Urinary bladder (tissue), 4 donors: ENCODE measurements around the gene MAGI3. TPM values are rescaled to one million over a fixed set of nuclear protein-coding genes. Genes with fewer than 3 reads are reported as not detected.
"Not testable (repeated sequence)": the region's sequence is repeated elsewhere in the genome, so short reads cannot be mapped to it uniquely, and the experiment has no call there.

Source experiments
- DNase-seq: peaks from one replicate; pipeline ENCODE4 v3.0.0-alpha.2; 2015; ENCODE audit errors: extremely low spot score
- H3K27ac ChIP-seq: one replicate; pipeline ENCODE4 v1.5.1; 2013; ENCODE audit warnings: low read depth, mild to moderate bottlenecking, moderate library complexity
- H3K36me3 ChIP-seq: one replicate; pipeline ENCODE4 v1.6.1; 2013; ENCODE audit warnings: mild to moderate bottlenecking, moderate library complexity; ENCODE audit not compliant: insufficient read depth
- H3K4me1 ChIP-seq: one replicate; pipeline ENCODE4 v1.6.1; 2013; ENCODE audit warnings: mild to moderate bottlenecking, moderate library complexity; ENCODE audit not compliant: insufficient read depth
- H3K4me3 ChIP-seq: one replicate; pipeline ENCODE4 v1.5.1; 2013; ENCODE audit warnings: low read depth, low read length
- WGBS: extraction: QIAGEN DNeasy Blood & Tissue Kit; methylation state at CpG from one replicate; pipeline ENCODE4 v1.1.7; 2013; 5-methylcytosine and 5-hydroxymethylcytosine counted together
- polyA plus RNA-seq: library from polyadenylated mRNA; stranded (reverse); fragments of 200-250 nt; gene quantifications from one replicate; pipeline ENCODE4 v1.2.3, GENCODE V29; 2013
- total RNA-seq: library from RNA; depleted of rRNA; stranded (reverse); fragments of >200 nt; gene quantifications from one replicate; pipeline ENCODE4 v1.2.3, GENCODE V29; 2014
- donor health status: healthy with polysubstance abuse.
- donor health status: healthy.

MAGI3 gene
- total and polyA plus RNA-seq, 2 donors, result 6.1 to 34.7 TPM

DNA sequence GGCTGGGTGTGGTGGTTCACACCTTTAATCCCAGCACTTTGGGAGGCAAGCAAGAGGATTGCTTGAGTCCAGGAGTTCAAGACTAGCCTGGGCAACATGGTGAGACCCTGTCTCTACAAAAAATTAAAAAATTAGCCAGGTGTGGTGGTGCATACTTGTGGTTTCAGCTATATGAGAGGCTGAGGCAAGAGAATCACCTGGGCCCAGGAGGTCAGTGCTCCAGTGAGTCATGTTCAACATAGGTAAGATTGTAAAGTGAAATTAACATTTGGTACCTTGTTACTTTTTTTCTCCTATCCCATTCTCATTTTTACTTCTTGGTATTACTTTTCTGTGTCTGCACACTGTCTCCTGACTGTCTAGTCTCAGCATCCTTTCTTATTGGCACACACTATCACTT is 19.0 kb downstream of the MAGI3 start:
- no peaks in the 10 kb centered on the region for H3K4me1 ChIP-seq
- no peak overlapping the region for H3K4me3 ChIP-seq
- DNase-seq, result no peak
- peaks cover 2% of the 10 kb centered on the region for H3K36me3 ChIP-seq
- H3K27ac ChIP-seq, result no peak overlapping the region

- 96% methylated on average over 4 of the region's 4 CpGs for WGBS
- not testable (repeated sequence) for H3K4me3 ChIP-seq, H3K27ac ChIP-seq, H3K4me1 ChIP-seq, H3K36me3 ChIP-seq, DNase-seq
Observed at GRCh38 chr1:113412020-113412419, 21.7 kb downstream of the MAGI3 start.

GRCh38 chr1:113415310-113416070 is 25.2 kb downstream of the MAGI3 start:
- Histone ChIP-seq H3K36me3 (no peaks in the 10 kb centered on the region), H3K27ac (peak overlapping the region; percentile 38), H3K4me1 (no peaks in the 10 kb centered on the region), H3K4me3 (no peak overlapping the region)
- no peak for DNase-seq
- 66% methylated on average over 6 of the region's 6 CpGs for whole genome bisulfite sequencing

- H3K36me3 ChIP-seq, H3K4me1 ChIP-seq, H3K4me3 ChIP-seq, H3K27ac ChIP-seq, DNase-seq: not testable (repeated sequence)
Observed at GRCh38 chr1:113416071-113416470, 25.8 kb downstream of the MAGI3 start.

- peak; percentile 10 for DNase-seq
- H3K4me1 ChIP-seq, result no peaks in the 10 kb centered on the region
- H3K4me3 ChIP-seq, result no peak overlapping the region
- no peak overlapping the region for H3K27ac ChIP-seq
- 80% methylated on average over 2 of the region's 2 CpGs for WGBS
- no peaks in the 10 kb centered on the region for H3K36me3 ChIP-seq
Observed at GRCh38 chr1:113416496-113416895, 26.2 kb downstream of the MAGI3 start.

DNA sequence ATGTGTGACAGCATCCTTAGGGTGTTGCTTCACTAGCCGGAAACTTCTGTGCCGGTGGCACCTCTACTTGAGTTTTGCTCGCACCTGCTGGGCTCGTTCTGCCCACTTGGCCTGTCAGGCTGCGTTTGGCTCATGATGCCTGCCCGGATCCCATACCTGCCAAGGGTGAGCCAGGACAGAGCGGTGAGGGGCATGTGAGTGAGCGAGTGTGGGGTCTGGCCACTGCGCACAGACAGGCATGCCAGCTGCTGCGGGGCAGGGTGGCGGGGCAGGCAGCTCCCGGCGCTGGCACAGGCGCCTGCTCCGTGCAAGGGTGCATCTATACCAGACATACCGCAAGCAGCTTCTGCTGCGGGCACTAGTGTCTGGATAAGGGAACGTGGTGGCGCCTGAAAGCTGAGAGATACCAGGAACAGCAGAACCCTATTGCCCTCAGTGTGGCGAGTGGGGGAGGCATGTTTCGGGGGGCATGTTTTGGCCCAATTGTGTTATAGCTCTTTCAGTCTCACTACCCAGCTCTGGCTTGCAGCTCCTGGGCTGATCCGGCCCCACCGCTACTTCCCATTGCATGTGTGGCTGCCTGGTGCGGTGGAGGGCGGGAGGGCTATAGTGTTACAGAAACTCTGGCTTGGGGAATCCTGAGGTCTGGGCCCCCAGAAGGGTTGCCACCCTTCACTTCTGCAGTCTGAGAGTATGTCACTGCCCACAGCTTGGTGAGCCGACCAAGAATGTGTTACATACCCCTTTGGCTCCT is 32.2 kb downstream of the MAGI3 start:
- 98% methylated on average over 26 of the region's 26 CpGs for WGBS

GRCh38 chr1:113423826-113424225 is 33.5 kb downstream of the MAGI3 start:
- DNase-seq, result no peak
- WGBS, result 96% methylated on average over 14 of the region's 14 CpGs

More for the DNA sequence above, 32.2 kb downstream of the MAGI3 start:
- Histone ChIP-seq H3K27ac (no peak overlapping the region), H3K36me3 (no peaks in the 10 kb centered on the region), H3K4me3 (no peak overlapping the region), H3K4me1 (no peaks in the 10 kb centered on the region)
- DNase-seq, result no peak

DNA sequence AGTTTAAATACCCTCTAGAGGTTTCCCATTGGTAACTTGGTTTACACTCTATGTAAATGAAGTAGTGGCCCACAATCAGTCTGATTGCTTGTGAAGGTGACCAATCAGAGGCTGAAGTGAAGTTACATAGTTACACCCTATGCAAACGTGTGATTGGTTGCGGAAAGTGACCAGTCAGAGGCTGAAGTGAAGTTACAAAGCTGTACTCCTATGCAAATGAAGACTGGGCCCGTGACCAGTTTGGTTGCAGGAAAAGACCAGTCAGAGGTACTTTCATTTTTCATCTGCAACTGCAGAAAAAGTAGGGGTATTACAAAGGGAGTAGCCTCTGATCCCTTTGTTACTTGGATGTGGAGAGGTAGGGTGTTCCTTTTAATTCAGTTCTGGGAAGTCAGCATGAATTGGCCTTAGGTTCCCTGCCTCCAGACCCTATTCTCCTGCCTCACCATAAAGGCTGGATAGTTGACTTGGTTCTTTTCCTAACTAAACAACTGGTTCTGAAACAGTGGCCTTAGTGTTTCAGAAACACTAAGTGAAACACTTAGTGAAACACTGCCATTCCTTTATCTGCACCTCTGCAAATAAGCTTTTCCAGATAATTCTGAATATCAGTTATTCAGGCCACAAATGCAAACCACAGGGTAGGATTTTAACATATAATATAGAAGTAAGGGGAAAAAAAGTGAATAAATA is 39.3 kb downstream of the MAGI3 start:
- no peak overlapping the region for H3K27ac ChIP-seq
- H3K4me3 ChIP-seq, result no peak overlapping the region
- no peaks in the 10 kb centered on the region for H3K4me1 ChIP-seq
- 96% methylated on average over 3 of the region's 3 CpGs for WGBS
- DNase-seq, result no peak
- H3K36me3 ChIP-seq, result no peaks in the 10 kb centered on the region

More at GRCh38 chr1:113423826-113424225, 33.5 kb downstream of the MAGI3 start:
- Histone ChIP-seq H3K4me3 (no peak overlapping the region), H3K27ac (no peak overlapping the region), H3K4me1 (no peaks in the 10 kb centered on the region), H3K36me3 (no peaks in the 10 kb centered on the region)

- no peaks in the 10 kb centered on the region for H3K36me3 ChIP-seq
- no peaks in the 10 kb centered on the region for H3K4me1 ChIP-seq
- DNase-seq, result no peak
Observed at GRCh38 chr1:113433184-113433583, 42.9 kb downstream of the MAGI3 start.

DNA sequence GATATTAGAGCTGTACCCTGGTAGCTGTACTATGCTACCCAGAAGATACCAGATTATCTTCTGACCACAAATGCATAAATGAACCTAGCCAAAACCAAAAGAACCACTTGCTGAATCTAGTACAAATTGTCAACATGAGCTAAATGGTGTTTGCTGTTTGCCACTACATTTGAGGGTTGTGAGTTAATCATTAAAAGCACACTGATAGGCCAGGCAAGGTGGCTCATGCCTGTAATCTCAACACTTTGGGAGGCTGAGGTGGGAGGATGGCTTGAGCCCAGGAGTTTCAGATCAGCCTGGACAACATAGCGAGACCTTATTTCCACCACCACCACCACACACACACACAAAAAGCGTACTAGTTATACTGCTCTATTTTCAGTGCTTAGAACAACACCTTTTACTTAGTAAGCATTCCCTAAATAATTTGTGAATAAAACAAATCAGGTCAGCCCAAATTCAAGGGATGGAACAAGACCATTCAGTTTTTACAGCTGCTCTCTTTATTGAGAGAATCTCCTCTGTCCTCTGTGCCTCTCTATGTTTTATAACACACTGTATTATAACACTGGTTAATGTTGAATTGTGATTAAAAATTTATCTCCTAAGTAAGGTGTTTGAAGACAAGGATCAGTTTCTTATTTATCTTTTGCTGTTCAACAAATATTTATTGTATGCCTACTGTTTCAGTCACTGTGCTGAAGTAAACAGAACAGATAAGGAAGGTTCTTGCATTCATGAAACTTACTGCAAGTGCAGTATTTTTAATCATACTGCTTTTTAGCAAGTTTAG is 44.0 kb downstream of the MAGI3 start:
- DNase-seq, result no peak
- 96% methylated on average over 2 of the region's 2 CpGs for WGBS
- H3K36me3 ChIP-seq, result no peaks in the 10 kb centered on the region
- no peaks in the 10 kb centered on the region for H3K4me1 ChIP-seq
- H3K27ac ChIP-seq, result no peak overlapping the region
- no peak overlapping the region for H3K4me3 ChIP-seq

More at GRCh38 chr1:113433184-113433583, 42.9 kb downstream of the MAGI3 start:
- Histone ChIP-seq H3K27ac (no peak overlapping the region), H3K4me3 (no peak overlapping the region)

DNA sequence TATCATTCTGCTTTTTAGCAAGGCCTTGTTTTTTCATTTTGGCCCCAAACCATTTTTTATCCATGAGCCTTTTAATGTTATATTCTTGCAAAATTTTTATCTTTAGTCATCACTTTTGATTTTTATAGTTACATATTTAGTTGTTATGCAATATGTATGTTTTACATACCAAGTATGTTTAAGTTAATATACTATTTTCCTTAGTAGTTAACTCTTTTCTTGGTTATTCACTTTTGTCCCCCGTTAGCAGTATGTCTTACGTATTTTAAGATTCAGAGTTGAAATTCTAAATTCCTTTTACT is 44.5 kb downstream of the MAGI3 start:
- 95% methylated on average over 2 of the region's 2 CpGs for WGBS
- Histone ChIP-seq H3K27ac (no peak overlapping the region), H3K4me1 (no peaks in the 10 kb centered on the region), H3K4me3 (no peak overlapping the region), H3K36me3 (no peaks in the 10 kb centered on the region)
- no peak for DNase-seq

DNA sequence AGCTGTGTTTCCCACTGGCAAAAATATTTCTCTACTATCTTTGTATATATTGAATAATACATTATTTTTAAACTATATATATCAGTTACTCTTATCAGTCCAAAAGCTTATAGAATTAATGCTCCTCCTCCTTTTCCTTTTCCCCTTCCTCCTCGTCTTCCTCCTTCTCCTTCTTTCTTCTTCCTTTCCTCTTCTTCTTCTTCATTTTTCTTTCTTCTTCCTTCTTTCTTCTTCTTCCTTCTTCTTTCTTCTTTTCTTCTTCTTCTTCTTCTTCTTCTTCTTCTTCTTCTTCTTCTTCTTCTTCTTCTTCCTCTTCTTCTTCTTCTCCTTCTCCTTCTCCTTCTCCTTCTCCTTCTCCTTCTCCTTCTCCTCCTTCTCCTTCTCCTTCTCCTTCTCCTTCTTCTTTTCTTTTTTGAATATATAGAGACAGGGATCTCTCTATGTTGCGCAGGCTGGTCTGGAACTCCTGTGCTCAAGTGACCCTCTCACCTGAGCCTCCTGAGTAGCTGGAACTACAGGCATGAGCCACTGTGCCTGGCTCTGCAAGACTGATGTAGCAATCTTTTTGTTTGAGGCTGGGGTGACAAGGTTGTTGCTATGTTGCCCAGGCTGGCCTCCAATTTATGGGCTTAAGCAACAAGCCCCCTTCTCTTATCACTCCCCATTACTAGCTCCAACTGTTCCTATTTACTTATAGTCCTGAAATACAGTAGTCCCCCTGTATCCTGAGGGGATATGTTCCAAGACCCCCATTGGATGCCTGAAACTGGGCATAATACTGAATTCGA is 47.4 kb downstream of the MAGI3 start:
- Histone ChIP-seq H3K4me1 (no peaks in the 10 kb centered on the region), H3K4me3 (no peak overlapping the region), H3K27ac (no peak overlapping the region), H3K36me3 (no peaks in the 10 kb centered on the region)
- DNase-seq, result no peak
- WGBS, result 92% methylated on average over 3 of the region's 3 CpGs
